OCI-LY1 (cell line): ENCODE measurements around the gene JAKMIP1.

Experiments used
- H2AFZ ChIP-seq: fragments of 200-600 bp; sonication (generic), shearing (Covaris generic); 2 replicates; pipeline ENCODE4 v1.6.0; 2014; ENCODE audit warnings: antibody characterized with exemption, mild to moderate bottlenecking, low read length
- H3F3A ChIP-seq: fragments of 200-600 bp; sonication (generic), shearing (Covaris generic); 2 replicates; pipeline ENCODE4 v1.6.0; 2014; ENCODE audit warnings: mild to moderate bottlenecking, antibody characterized with exemption, low read length, moderate library complexity; ENCODE audit not compliant: insufficient read depth
- H3K27ac ChIP-seq: fragments of 200-600 bp; sonication (generic); 2 replicates; pipeline ENCODE4 v1.5.1; 2014; ENCODE audit warnings: low read length, mixed run types, mild to moderate bottlenecking, low read depth; ENCODE audit not compliant: poor library complexity, severe bottlenecking
- H3K27me3 ChIP-seq: fragments of 200-600 bp; sonication (generic); 2 replicates; pipeline ENCODE4 v1.6.0; 2014; ENCODE audit warnings: antibody characterized with exemption, mild to moderate bottlenecking, low read length, moderate library complexity; ENCODE audit not compliant: insufficient read depth
- H3K36me3 ChIP-seq: fragments of 200-600 bp; sonication (generic); 2 replicates; pipeline ENCODE4 v1.6.1; 2014; ENCODE audit warnings: mild to moderate bottlenecking, antibody characterized with exemption, low read length, moderate library complexity, mixed read lengths; ENCODE audit not compliant: insufficient read depth
- H3K4me1 ChIP-seq: fragments of 200-600 bp; sonication (generic); 2 replicates; pipeline ENCODE4 v1.5.1; 2014; ENCODE audit warnings: mild to moderate bottlenecking, low read length, moderate library complexity; ENCODE audit not compliant: insufficient read depth, severe bottlenecking
- H3K4me2 ChIP-seq: fragments of 200-600 bp; sonication (generic), shearing (Covaris generic); 2 replicates; pipeline ENCODE4 v1.6.1; 2014; ENCODE audit warnings: low read length
- H3K4me3 ChIP-seq: fragments of 200-600 bp; sonication (generic); 2 replicates; pipeline ENCODE4 v1.5.1; 2014; ENCODE audit warnings: low read length, low read depth, mild to moderate bottlenecking, mixed read lengths; ENCODE audit not compliant: poor library complexity, severe bottlenecking
- H3K79me2 ChIP-seq: fragments of 200-600 bp; shearing (Covaris generic); 2 replicates; pipeline ENCODE4 v1.6.1; 2016; ENCODE audit warnings: mixed run types, low read length, mixed read lengths; ENCODE audit not compliant: insufficient read depth
- H3K9ac ChIP-seq: fragments of 200-600 bp; sonication (generic), shearing (Covaris generic); 2 replicates; pipeline ENCODE4 v1.6.1; 2014; ENCODE audit warnings: mild to moderate bottlenecking, low read length, mixed read lengths
- H3K9me2 ChIP-seq: fragments of 200-600 bp; sonication (generic), shearing (Covaris generic); 2 replicates; pipeline ENCODE4 v1.6.1; 2014; ENCODE audit warnings: low read depth, mild to moderate bottlenecking, low read length, mixed read lengths
- H3K9me3 ChIP-seq: fragments of 200-600 bp; shearing (Covaris generic); 2 replicates; pipeline ENCODE4 v1.6.1; 2014; ENCODE audit warnings: low read length, mixed read lengths
- H4K20me1 ChIP-seq: fragments of 200-600 bp; sonication (generic), shearing (Covaris generic); 2 replicates; pipeline ENCODE4 v1.6.0; 2016; ENCODE audit warnings: mild to moderate bottlenecking, low read length; ENCODE audit not compliant: insufficient read depth
- CTCF ChIP-seq: fragments of 200-600 bp; sonication (generic), shearing (Covaris generic); IDR thresholded peaks from 2 replicates; pipeline ENCODE4 v1.5.1; 2017; ENCODE audit warnings: mild to moderate bottlenecking, antibody characterized with exemption, low read length, moderate library complexity, mixed read lengths
- EZH2 ChIP-seq: fragments of 200-600 bp; sonication (generic), shearing (Covaris generic); IDR thresholded peaks from 2 replicates; pipeline ENCODE4 v1.8.0; 2017; ENCODE audit warnings: borderline replicate concordance, mixed run types, mild to moderate bottlenecking, antibody characterized with exemption, low read length, moderate library complexity, mixed read lengths

JAKMIP1 gene

GRCh38 chr4:6200011-6200921 lies at the start of gene JAKMIP1:
Gene JAKMIP1, minus strand, starts transcription at chr4:6200549. Its CDS starts 87,699 bp downstream, at chr4:6112850.
- no peaks in the 10 kb centered on the region for H3F3A ChIP-seq
- H3K79me2 ChIP-seq = no peaks in the 10 kb centered on the region
- H3K27me3 ChIP-seq = no peaks in the 10 kb centered on the region
- no peak within 1 kb of the TSS for H3K4me2 ChIP-seq
- H3K4me3 ChIP-seq = no peak within 1 kb of the TSS
- TF ChIP-seq EZH2 (no peak), CTCF (no peak)
- no peaks in the 10 kb centered on the region for H3K9me2 ChIP-seq
- H3K9me3 ChIP-seq = no peaks in the 10 kb centered on the region
- no peak within 1 kb of the TSS for H3K27ac ChIP-seq
- no peaks in the 10 kb centered on the region for H3K4me1 ChIP-seq
- no peak within 1 kb of the TSS for H2AFZ ChIP-seq
- H4K20me1 ChIP-seq = no peaks in the 10 kb centered on the region
- no peak within 1 kb of the TSS for H3K9ac ChIP-seq
- no peaks in the 10 kb centered on the region for H3K36me3 ChIP-seq

DNA sequence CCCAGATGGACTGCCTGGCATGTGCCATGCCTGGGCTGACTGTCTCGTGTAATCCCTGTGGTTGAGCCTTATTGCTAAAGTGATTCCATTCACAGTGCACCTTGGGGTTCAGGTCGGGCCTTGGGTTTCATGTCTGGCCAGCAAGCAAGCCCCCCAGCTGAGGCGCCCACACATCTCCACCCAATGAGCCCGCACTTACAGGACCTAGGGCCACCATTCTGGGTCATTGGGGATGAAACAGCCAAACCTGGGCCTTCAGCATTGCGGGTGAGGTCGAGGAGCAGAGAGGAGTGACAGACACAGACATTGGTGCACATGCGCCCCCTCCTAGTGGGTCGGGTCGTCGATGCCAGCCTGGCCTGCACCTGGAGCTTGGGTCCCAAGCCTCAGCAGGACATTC lies 48.0 kb upstream of the JAKMIP1 start:
- H3K9me3 ChIP-seq = no peaks in the 10 kb centered on the region
- no peaks in the 10 kb centered on the region for H3K79me2 ChIP-seq
- H3F3A ChIP-seq = no peaks in the 10 kb centered on the region
- H3K4me2 ChIP-seq = no peak overlapping the region
- H3K27ac ChIP-seq = no peak overlapping the region
- no peaks in the 10 kb centered on the region for H3K4me1 ChIP-seq
- no peak overlapping the region for H2AFZ ChIP-seq
- H4K20me1 ChIP-seq = no peaks in the 10 kb centered on the region
- TF ChIP-seq CTCF (no peak), EZH2 (no peak)
- no peak overlapping the region for H3K4me3 ChIP-seq
- no peaks in the 10 kb centered on the region for H3K27me3 ChIP-seq
- no peaks in the 10 kb centered on the region for H3K9me2 ChIP-seq
- H3K9ac ChIP-seq = no peak overlapping the region
- H3K36me3 ChIP-seq = no peaks in the 10 kb centered on the region

GRCh38 chr4:6246170-6246634 lies 45.9 kb upstream of the JAKMIP1 start:
- Histone ChIP-seq H3K9me2 (no peaks in the 10 kb centered on the region), H3K4me1 (no peaks in the 10 kb centered on the region), H3K9me3 (no peaks in the 10 kb centered on the region), H3K27me3 (no peaks in the 10 kb centered on the region), H3K36me3 (no peaks in the 10 kb centered on the region), H3K4me3 (no peak overlapping the region), H2AFZ (no peak overlapping the region), H3K79me2 (no peaks in the 10 kb centered on the region), H3K4me2 (no peak overlapping the region), H3K9ac (no peak overlapping the region), H3F3A (no peaks in the 10 kb centered on the region), H4K20me1 (no peaks in the 10 kb centered on the region), H3K27ac (no peak overlapping the region)
- TF ChIP-seq EZH2 (no peak), CTCF (no peak)
